ENCODE measurements around the gene CORIN.
A peak's percentile ranks its signal among the peaks of the same experiment; 100 is the strongest.

CORIN gene

GRCh38 chr4:47672696-47673095 is 165.2 kb downstream of the CORIN start:
- DNase-seq = no peak

- DNase-seq = peak; percentile 15
These were observed 167.9 kb downstream of the CORIN start for GRCh38 chr4:47669946-47670345.

GRCh38 chr4:47668810-47669408 is 169.0 kb downstream of the CORIN start:
- no peak for DNase-seq

GRCh38 chr4:47668256-47668655 is 169.6 kb downstream of the CORIN start:
- DNase-seq = no peak

GRCh38 chr4:47667552-47667951 is 170.3 kb downstream of the CORIN start:
- no peak for DNase-seq

GRCh38 chr4:47664051-47664826 is 173.6 kb downstream of the CORIN start:
- DNase-seq = no peak

GRCh38 chr4:47662975-47663374 is 174.9 kb downstream of the CORIN start:
- no peak for DNase-seq

GRCh38 chr4:47661741-47662140 is 176.1 kb downstream of the CORIN start:
- DNase-seq = no peak

- DNase-seq = no peak
These were observed 178.5 kb downstream of the CORIN start for GRCh38 chr4:47659342-47659741.

GRCh38 chr4:47654972-47655693 is 182.7 kb downstream of the CORIN start:
- DNase-seq = no peak

- no peak for DNase-seq
These were observed 185.8 kb downstream of the CORIN start for GRCh38 chr4:47652092-47652491.

- DNase-seq = no peak
These were observed 186.6 kb downstream of the CORIN start for GRCh38 chr4:47651231-47651630.

- no peak for DNase-seq
These were observed 187.2 kb downstream of the CORIN start for GRCh38 chr4:47650584-47651130.

- no peak for DNase-seq
These were observed 190.3 kb downstream of the CORIN start for GRCh38 chr4:47647544-47647943.

- DNase-seq = no peak
These were observed 190.8 kb downstream of the CORIN start for GRCh38 chr4:47647029-47647428.

GRCh38 chr4:47646372-47646771 is 191.5 kb downstream of the CORIN start:
- DNase-seq = no peak

GRCh38 chr4:47643845-47644244 is 194.0 kb downstream of the CORIN start:
- DNase-seq = no peak

GRCh38 chr4:47642985-47643760 is 194.7 kb downstream of the CORIN start:
- DNase-seq = peak; percentile 1

GRCh38 chr4:47642191-47642830 is 195.6 kb downstream of the CORIN start:
- no peak for DNase-seq

GRCh38 chr4:47641755-47642154 is 196.1 kb downstream of the CORIN start:
- DNase-seq = no peak

GRCh38 chr4:47640911-47641310 is 197.0 kb downstream of the CORIN start:
- no peak for DNase-seq

GRCh38 chr4:47639531-47639930 is 198.3 kb downstream of the CORIN start:
- DNase-seq = no peak

Measured in DMS153 (cell line).